ENCODE measurements around the gene ADORA1.

ADORA1 gene

GRCh38 chr1:203158423-203158822 lies 30.9 kb downstream of the ADORA1 start:
- Histone ChIP-seq H3K36me3 (ENCODE audit: control insufficient read depth in 1 of 2, insufficient read depth in 2 of 2, low read length in 2 of 2) (no peaks in the 10 kb centered on the region), H3K27ac (ENCODE audit: low read length) (no peak overlapping the region), H3K4me3 (ENCODE audit: low read depth in 1 of 2, low read length in 2 of 2) (no peak overlapping the region), H3K9me3 (ENCODE audit: control insufficient read depth in 1 of 2, low read length in 2 of 2) (no peaks in the 10 kb centered on the region), H3K4me1 (ENCODE audit: control insufficient read depth in 1 of 2, insufficient read depth in 2 of 2, low read length in 2 of 2) (no peaks in the 10 kb centered on the region), H3K27me3 (ENCODE audit: low read depth, low read length) (no peaks in the 10 kb centered on the region)

GRCh38 chr1:203158960-203159665 lies 31.6 kb downstream of the ADORA1 start:
- Histone ChIP-seq H3K4me3 (ENCODE audit: low read depth in 1 of 2, low read length in 2 of 2) (no peak overlapping the region), H3K27me3 (ENCODE audit: low read depth, low read length) (no peaks in the 10 kb centered on the region), H3K36me3 (ENCODE audit: control insufficient read depth in 1 of 2, insufficient read depth in 2 of 2, low read length in 2 of 2) (no peaks in the 10 kb centered on the region), H3K27ac (ENCODE audit: low read length) (no peak overlapping the region), H3K9me3 (ENCODE audit: control insufficient read depth in 1 of 2, low read length in 2 of 2) (no peaks in the 10 kb centered on the region), H3K4me1 (ENCODE audit: control insufficient read depth in 1 of 2, insufficient read depth in 2 of 2, low read length in 2 of 2) (no peaks in the 10 kb centered on the region)

DNA sequence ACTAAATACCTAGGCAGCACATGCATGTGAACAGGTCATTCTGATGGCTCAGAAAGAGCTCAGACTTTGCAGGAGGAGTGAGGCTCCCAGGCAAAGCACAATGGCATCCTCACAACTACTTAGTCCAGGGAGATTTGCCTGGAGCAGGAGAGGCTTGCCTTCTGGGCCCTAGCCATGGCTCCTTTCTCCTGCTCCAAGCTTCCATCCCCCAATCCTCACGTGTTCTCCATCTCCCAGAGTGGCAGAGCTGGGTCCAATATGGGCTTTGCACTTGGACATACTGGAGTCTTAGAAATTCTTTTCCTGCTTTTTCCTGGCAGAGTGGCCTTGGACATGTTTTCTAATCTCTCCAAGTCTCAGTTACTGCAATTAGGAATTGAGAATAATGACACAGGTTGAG lies 32.3 kb downstream of the ADORA1 start:
- no peaks in the 10 kb centered on the region for H3K4me1 ChIP-seq (ENCODE audit: control insufficient read depth in 1 of 2, insufficient read depth in 2 of 2, low read length in 2 of 2)
- no peak overlapping the region for H3K27ac ChIP-seq (ENCODE audit: low read length)
- no peaks in the 10 kb centered on the region for H3K9me3 ChIP-seq (ENCODE audit: control insufficient read depth in 1 of 2, low read length in 2 of 2)

DNA sequence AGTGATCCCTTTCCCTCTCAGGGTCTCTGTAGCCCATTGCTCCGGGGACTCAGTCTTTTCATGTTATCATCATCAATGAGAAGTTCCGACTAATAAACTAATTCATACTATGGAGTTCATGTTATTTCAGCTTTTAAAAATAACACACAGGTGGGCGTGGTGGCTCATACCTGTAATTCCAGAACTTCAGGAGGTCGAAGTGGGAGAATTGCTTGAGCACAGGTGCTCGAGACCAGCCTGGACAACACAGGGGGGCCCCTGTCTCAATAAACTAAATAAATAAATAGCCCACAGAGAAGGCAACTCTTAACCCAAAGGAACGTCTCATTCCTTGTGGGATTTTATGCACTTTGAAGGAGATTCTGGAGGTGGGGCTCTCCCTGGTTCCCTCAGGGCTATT lies 33.6 kb downstream of the ADORA1 start:
- H3K4me1 ChIP-seq (ENCODE audit: control insufficient read depth in 1 of 2, insufficient read depth in 2 of 2, low read length in 2 of 2): no peaks in the 10 kb centered on the region
- H3K36me3 ChIP-seq (ENCODE audit: control insufficient read depth in 1 of 2, insufficient read depth in 2 of 2, low read length in 2 of 2): no peaks in the 10 kb centered on the region
- no peaks in the 10 kb centered on the region for H3K9me3 ChIP-seq (ENCODE audit: control insufficient read depth in 1 of 2, low read length in 2 of 2)
- no peaks in the 10 kb centered on the region for H3K27me3 ChIP-seq (ENCODE audit: low read depth, low read length)
- H3K27ac ChIP-seq (ENCODE audit: low read length): no peak overlapping the region
- no peak overlapping the region for H3K4me3 ChIP-seq (ENCODE audit: low read depth in 1 of 2, low read length in 2 of 2)

More for the DNA sequence above, 32.3 kb downstream of the ADORA1 start:
- H3K4me3 ChIP-seq (ENCODE audit: low read depth in 1 of 2, low read length in 2 of 2): no peak overlapping the region
- H3K27me3 ChIP-seq (ENCODE audit: low read depth, low read length): no peaks in the 10 kb centered on the region
- no peaks in the 10 kb centered on the region for H3K36me3 ChIP-seq (ENCODE audit: control insufficient read depth in 1 of 2, insufficient read depth in 2 of 2, low read length in 2 of 2)

- Histone ChIP-seq H3K27me3 (ENCODE audit: low read depth, low read length) (no peaks in the 10 kb centered on the region), H3K9me3 (ENCODE audit: control insufficient read depth in 1 of 2, low read length in 2 of 2) (no peaks in the 10 kb centered on the region), H3K36me3 (ENCODE audit: control insufficient read depth in 1 of 2, insufficient read depth in 2 of 2, low read length in 2 of 2) (no peaks in the 10 kb centered on the region), H3K4me3 (ENCODE audit: low read depth in 1 of 2, low read length in 2 of 2) (no peak overlapping the region), H3K4me1 (ENCODE audit: control insufficient read depth in 1 of 2, insufficient read depth in 2 of 2, low read length in 2 of 2) (no peaks in the 10 kb centered on the region), H3K27ac (ENCODE audit: low read length) (no peak overlapping the region)
Measured at GRCh38 chr1:203161703-203162102, 34.2 kb downstream of the ADORA1 start.

DNA sequence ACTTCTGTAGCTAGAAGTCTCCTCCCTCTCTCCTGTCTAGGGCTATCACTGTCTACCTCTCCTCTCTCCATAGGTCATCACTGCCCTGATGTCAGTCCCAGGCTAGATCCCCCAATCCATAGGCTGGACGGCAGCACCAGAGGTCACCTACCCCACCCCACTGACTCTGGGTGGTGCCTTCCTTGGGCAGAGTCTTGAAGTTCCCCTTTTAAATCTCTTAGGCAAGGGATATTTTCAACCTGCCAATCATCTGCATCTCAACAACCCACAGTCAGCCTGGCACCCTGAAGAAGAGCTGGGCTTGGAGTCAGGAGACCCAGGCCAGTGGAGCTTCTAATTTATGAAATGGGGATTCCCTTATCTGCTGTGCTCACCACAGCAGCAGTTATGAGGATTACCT lies 34.9 kb downstream of the ADORA1 start:
- no peaks in the 10 kb centered on the region for H3K9me3 ChIP-seq (ENCODE audit: control insufficient read depth in 1 of 2, low read length in 2 of 2)
- H3K27me3 ChIP-seq (ENCODE audit: low read depth, low read length): no peaks in the 10 kb centered on the region
- no peak overlapping the region for H3K27ac ChIP-seq (ENCODE audit: low read length)
- no peak overlapping the region for H3K4me3 ChIP-seq (ENCODE audit: low read depth in 1 of 2, low read length in 2 of 2)
- H3K4me1 ChIP-seq (ENCODE audit: control insufficient read depth in 1 of 2, insufficient read depth in 2 of 2, low read length in 2 of 2): no peaks in the 10 kb centered on the region
- no peaks in the 10 kb centered on the region for H3K36me3 ChIP-seq (ENCODE audit: control insufficient read depth in 1 of 2, insufficient read depth in 2 of 2, low read length in 2 of 2)

GRCh38 chr1:203163891-203164635 lies 36.5 kb downstream of the ADORA1 start:
- no peak overlapping the region for H3K27ac ChIP-seq (ENCODE audit: low read length)
- no peaks in the 10 kb centered on the region for H3K36me3 ChIP-seq (ENCODE audit: control insufficient read depth in 1 of 2, insufficient read depth in 2 of 2, low read length in 2 of 2)
- H3K9me3 ChIP-seq (ENCODE audit: control insufficient read depth in 1 of 2, low read length in 2 of 2): no peaks in the 10 kb centered on the region
- no peak overlapping the region for H3K4me3 ChIP-seq (ENCODE audit: low read depth in 1 of 2, low read length in 2 of 2)
- H3K4me1 ChIP-seq (ENCODE audit: control insufficient read depth in 1 of 2, insufficient read depth in 2 of 2, low read length in 2 of 2): no peaks in the 10 kb centered on the region
- no peaks in the 10 kb centered on the region for H3K27me3 ChIP-seq (ENCODE audit: low read depth, low read length)

GRCh38 chr1:203165101-203165799 lies 37.7 kb downstream of the ADORA1 start:
- Histone ChIP-seq H3K4me3 (ENCODE audit: low read depth in 1 of 2, low read length in 2 of 2) (no peak overlapping the region), H3K27me3 (ENCODE audit: low read depth, low read length) (no peaks in the 10 kb centered on the region), H3K36me3 (ENCODE audit: control insufficient read depth in 1 of 2, insufficient read depth in 2 of 2, low read length in 2 of 2) (no peaks in the 10 kb centered on the region), H3K4me1 (ENCODE audit: control insufficient read depth in 1 of 2, insufficient read depth in 2 of 2, low read length in 2 of 2) (no peaks in the 10 kb centered on the region), H3K27ac (ENCODE audit: low read length) (no peak overlapping the region), H3K9me3 (ENCODE audit: control insufficient read depth in 1 of 2, low read length in 2 of 2) (no peaks in the 10 kb centered on the region)

DNA sequence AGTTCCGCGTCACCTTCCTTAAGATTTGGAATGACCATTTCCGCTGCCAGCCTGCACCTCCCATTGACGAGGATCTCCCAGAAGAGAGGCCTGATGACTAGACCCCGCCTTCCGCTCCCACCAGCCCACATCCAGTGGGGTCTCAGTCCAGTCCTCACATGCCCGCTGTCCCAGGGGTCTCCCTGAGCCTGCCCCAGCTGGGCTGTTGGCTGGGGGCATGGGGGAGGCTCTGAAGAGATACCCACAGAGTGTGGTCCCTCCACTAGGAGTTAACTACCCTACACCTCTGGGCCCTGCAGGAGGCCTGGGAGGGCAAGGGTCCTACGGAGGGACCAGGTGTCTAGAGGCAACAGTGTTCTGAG lies 38.3 kb downstream of the ADORA1 start:
- H3K36me3 ChIP-seq (ENCODE audit: control insufficient read depth in 1 of 2, insufficient read depth in 2 of 2, low read length in 2 of 2): no peaks in the 10 kb centered on the region
- H3K27me3 ChIP-seq (ENCODE audit: low read depth, low read length): no peaks in the 10 kb centered on the region
- H3K9me3 ChIP-seq (ENCODE audit: control insufficient read depth in 1 of 2, low read length in 2 of 2): no peaks in the 10 kb centered on the region
- no peak overlapping the region for H3K27ac ChIP-seq (ENCODE audit: low read length)
- no peak overlapping the region for H3K4me3 ChIP-seq (ENCODE audit: low read depth in 1 of 2, low read length in 2 of 2)
- no peaks in the 10 kb centered on the region for H3K4me1 ChIP-seq (ENCODE audit: control insufficient read depth in 1 of 2, insufficient read depth in 2 of 2, low read length in 2 of 2)

GRCh38 chr1:203166192-203166940 lies 38.8 kb downstream of the ADORA1 start:
- H3K36me3 ChIP-seq (ENCODE audit: control insufficient read depth in 1 of 2, insufficient read depth in 2 of 2, low read length in 2 of 2): no peaks in the 10 kb centered on the region
- no peak overlapping the region for H3K4me3 ChIP-seq (ENCODE audit: low read depth in 1 of 2, low read length in 2 of 2)
- H3K27ac ChIP-seq (ENCODE audit: low read length): no peak overlapping the region
- H3K9me3 ChIP-seq (ENCODE audit: control insufficient read depth in 1 of 2, low read length in 2 of 2): no peaks in the 10 kb centered on the region
- H3K27me3 ChIP-seq (ENCODE audit: low read depth, low read length): no peaks in the 10 kb centered on the region
- no peaks in the 10 kb centered on the region for H3K4me1 ChIP-seq (ENCODE audit: control insufficient read depth in 1 of 2, insufficient read depth in 2 of 2, low read length in 2 of 2)
